ENCODE data around the gene NUDT2. TPM values are rescaled to one million over a fixed set of nuclear protein-coding genes. Genes with fewer than 3 reads are reported as not detected.
"Not testable (repeated sequence)": the region's sequence is repeated elsewhere in the genome, so short reads cannot be mapped to it uniquely, and the experiment has no call there.

Gene NUDT2
- polyA plus RNA-seq, 4 donors: 24.9 to 47.3 (median 31.5) TPM

GRCh38 chr9:34352122-34352652 is 22.8 kb downstream of the NUDT2 start:
- peak; percentile 83 to 87 for DNase-seq
- WGBS, 3 donors: 17 to 73% (median 35%) methylated on average over 7 of the region's 7 CpGs
- H3K9me3 ChIP-seq (ENCODE audit: control insufficient read depth in 2 of 2, insufficient read depth in 1 of 2, low read depth in 1 of 2, low read length in 1 of 2); H3K4me3 ChIP-seq (ENCODE audit: low read depth in 1 of 3, low read length in 3 of 3); FAIRE-seq; H3K27me3 ChIP-seq (ENCODE audit: control insufficient read depth in 3 of 3, insufficient read depth in 3 of 3, low read length in 3 of 3); H3K4me1 ChIP-seq (ENCODE audit: control insufficient read depth in 3 of 3, insufficient read depth in 2 of 3, low read depth in 1 of 3, low read length in 2 of 3); H3K36me3 ChIP-seq (ENCODE audit: control insufficient read depth in 3 of 3, insufficient read depth in 2 of 3, low read depth in 1 of 3, low read length in 3 of 3): not testable (repeated sequence)
- H3K27ac ChIP-seq (ENCODE audit: low read depth in 1 of 3, low read length in 2 of 3): peak overlapping the region; percentile 20 to 81 (median 80)

GRCh38 chr9:34352957-34353356 is 23.6 kb downstream of the NUDT2 start:
- not testable (repeated sequence) for H3K4me3 ChIP-seq (ENCODE audit: low read depth in 1 of 3, low read length in 3 of 3); H3K27me3 ChIP-seq (ENCODE audit: control insufficient read depth in 3 of 3, insufficient read depth in 3 of 3, low read length in 3 of 3); H3K4me1 ChIP-seq (ENCODE audit: control insufficient read depth in 3 of 3, insufficient read depth in 2 of 3, low read depth in 1 of 3, low read length in 2 of 3); DNase-seq; H3K36me3 ChIP-seq (ENCODE audit: control insufficient read depth in 3 of 3, insufficient read depth in 2 of 3, low read depth in 1 of 3, low read length in 3 of 3); FAIRE-seq; H3K9me3 ChIP-seq (ENCODE audit: control insufficient read depth in 2 of 2, insufficient read depth in 1 of 2, low read depth in 1 of 2, low read length in 1 of 2)
- H3K27ac ChIP-seq (ENCODE audit: low read depth in 1 of 3, low read length in 2 of 3): peak overlapping the region in 1 of 3 donors; percentile 81
- 65 to 87% (median 75%) methylated on average over 1 of the region's 1 CpG for WGBS, 3 donors

- Histone ChIP-seq H3K27me3 (ENCODE audit: control insufficient read depth in 3 of 3, insufficient read depth in 3 of 3, low read length in 3 of 3) (no peaks in the 10 kb centered on the region), H3K9me3 (ENCODE audit: control insufficient read depth in 2 of 2, insufficient read depth in 1 of 2, low read depth in 1 of 2, low read length in 1 of 2) (peaks cover 0 to 4% of the 10 kb centered on the region in 2 donors), H3K4me1 (ENCODE audit: control insufficient read depth in 3 of 3, insufficient read depth in 2 of 3, low read depth in 1 of 3, low read length in 2 of 3) (peaks cover 0 to 25% (median 0%) of the 10 kb centered on the region in 3 donors), H3K4me3 (ENCODE audit: low read depth in 1 of 3, low read length in 3 of 3) (no peak overlapping the region), H3K27ac (ENCODE audit: low read depth in 1 of 3, low read length in 2 of 3) (peak overlapping the region in 1 of 3 donors; percentile 2), H3K36me3 (ENCODE audit: control insufficient read depth in 3 of 3, insufficient read depth in 2 of 3, low read depth in 1 of 3, low read length in 3 of 3) (peaks cover 0 to 15% (median 5%) of the 10 kb centered on the region in 3 donors)
- WGBS, 3 donors: 72 to 90% (median 74%) methylated on average over 4 of the region's 4 CpGs
- FAIRE-seq (no peak), DNase-seq (peak in 1 of 2 donors; percentile 57)
These were observed 33.3 kb downstream of the NUDT2 start for GRCh38 chr9:34362614-34363214.

GRCh38 chr9:34363619-34364351 is 34.4 kb downstream of the NUDT2 start:
- Histone ChIP-seq H3K36me3 (ENCODE audit: control insufficient read depth in 3 of 3, insufficient read depth in 2 of 3, low read depth in 1 of 3, low read length in 3 of 3) (peaks cover 0 to 20% (median 5%) of the 10 kb centered on the region in 3 donors), H3K27ac (ENCODE audit: low read depth in 1 of 3, low read length in 2 of 3) (peak overlapping the region in 1 of 3 donors; percentile 25), H3K27me3 (ENCODE audit: control insufficient read depth in 3 of 3, insufficient read depth in 3 of 3, low read length in 3 of 3) (no peaks in the 10 kb centered on the region), H3K4me3 (ENCODE audit: low read depth in 1 of 3, low read length in 3 of 3) (no peak overlapping the region), H3K9me3 (ENCODE audit: control insufficient read depth in 2 of 2, insufficient read depth in 1 of 2, low read depth in 1 of 2, low read length in 1 of 2) (peaks cover 0 to 9% of the 10 kb centered on the region in 2 donors), H3K4me1 (ENCODE audit: control insufficient read depth in 3 of 3, insufficient read depth in 2 of 3, low read depth in 1 of 3, low read length in 2 of 3) (peaks cover 0 to 25% (median 0%) of the 10 kb centered on the region in 3 donors)
- FAIRE-seq (no peak), DNase-seq (no peak)
- 60 to 85% (median 73%) methylated on average over 13 of the region's 13 CpGs for WGBS, 3 donors

- WGBS, 3 donors: 51 to 73% (median 65%) methylated on average over 2 of the region's 2 CpGs
- H3K4me3 ChIP-seq (ENCODE audit: low read depth in 1 of 3, low read length in 3 of 3): no peak overlapping the region
- H3K4me1 ChIP-seq (ENCODE audit: control insufficient read depth in 3 of 3, insufficient read depth in 2 of 3, low read depth in 1 of 3, low read length in 2 of 3): peaks cover 0 to 35% (median 2%) of the 10 kb centered on the region in 3 donors
- peaks cover 0 to 35% (median 13%) of the 10 kb centered on the region in 3 donors for H3K36me3 ChIP-seq (ENCODE audit: control insufficient read depth in 3 of 3, insufficient read depth in 2 of 3, low read depth in 1 of 3, low read length in 3 of 3)
- DNase-seq (no peak), FAIRE-seq (no peak)
- H3K27me3 ChIP-seq (ENCODE audit: control insufficient read depth in 3 of 3, insufficient read depth in 3 of 3, low read length in 3 of 3): peaks cover 0 to 2% (median 0%) of the 10 kb centered on the region in 3 donors
- H3K27ac ChIP-seq (ENCODE audit: low read depth in 1 of 3, low read length in 2 of 3): no peak overlapping the region
- peaks cover 0 to 14% of the 10 kb centered on the region in 2 donors for H3K9me3 ChIP-seq (ENCODE audit: control insufficient read depth in 2 of 2, insufficient read depth in 1 of 2, low read depth in 1 of 2, low read length in 1 of 2)
These were observed 35.9 kb downstream of the NUDT2 start for GRCh38 chr9:34365282-34365681.

- Histone ChIP-seq H3K36me3 (ENCODE audit: control insufficient read depth in 3 of 3, insufficient read depth in 2 of 3, low read depth in 1 of 3, low read length in 3 of 3) (peaks cover 3 to 46% (median 18%) of the 10 kb centered on the region in 3 donors), H3K9me3 (ENCODE audit: control insufficient read depth in 2 of 2, insufficient read depth in 1 of 2, low read depth in 1 of 2, low read length in 1 of 2) (peaks cover 0 to 19% of the 10 kb centered on the region in 2 donors), H3K4me1 (ENCODE audit: control insufficient read depth in 3 of 3, insufficient read depth in 2 of 3, low read depth in 1 of 3, low read length in 2 of 3) (peaks cover 0 to 40% (median 2%) of the 10 kb centered on the region in 3 donors), H3K27me3 (ENCODE audit: control insufficient read depth in 3 of 3, insufficient read depth in 3 of 3, low read length in 3 of 3) (peaks cover 0 to 9% (median 0%) of the 10 kb centered on the region in 3 donors), H3K27ac (ENCODE audit: low read depth in 1 of 3, low read length in 2 of 3) (no peak overlapping the region), H3K4me3 (ENCODE audit: low read depth in 1 of 3, low read length in 3 of 3) (no peak overlapping the region)
- FAIRE-seq: no peak
- DNase-seq: no peak
- 87 to 91% (median 89%) methylated on average over 2 of the region's 2 CpGs for WGBS, 3 donors
These were observed 37.0 kb downstream of the NUDT2 start for GRCh38 chr9:34366365-34366764.

GRCh38 chr9:34367751-34368410 is 38.5 kb downstream of the NUDT2 start:
- not testable (repeated sequence) for DNase-seq; H3K4me3 ChIP-seq (ENCODE audit: low read depth in 1 of 3, low read length in 3 of 3); FAIRE-seq; H3K27ac ChIP-seq (ENCODE audit: low read depth in 1 of 3, low read length in 2 of 3)
- Histone ChIP-seq H3K9me3 (ENCODE audit: control insufficient read depth in 2 of 2, insufficient read depth in 1 of 2, low read depth in 1 of 2, low read length in 1 of 2) (peaks cover 0 to 32% of the 10 kb centered on the region in 2 donors), H3K4me1 (ENCODE audit: control insufficient read depth in 3 of 3, insufficient read depth in 2 of 3, low read depth in 1 of 3, low read length in 2 of 3) (peaks cover 0 to 34% (median 2%) of the 10 kb centered on the region in 3 donors), H3K36me3 (ENCODE audit: control insufficient read depth in 3 of 3, insufficient read depth in 2 of 3, low read depth in 1 of 3, low read length in 3 of 3) (peaks cover 3 to 61% (median 25%) of the 10 kb centered on the region in 3 donors), H3K27me3 (ENCODE audit: control insufficient read depth in 3 of 3, insufficient read depth in 3 of 3, low read length in 3 of 3) (peaks cover 0 to 18% (median 0%) of the 10 kb centered on the region in 3 donors)
- WGBS, 3 donors: 92 to 98% (median 92%) methylated on average over 3 of the region's 3 CpGs

GRCh38 chr9:34368796-34369195 is 39.4 kb downstream of the NUDT2 start:
- Histone ChIP-seq H3K27me3 (ENCODE audit: control insufficient read depth in 3 of 3, insufficient read depth in 3 of 3, low read length in 3 of 3) (peaks cover 0 to 18% (median 0%) of the 10 kb centered on the region in 3 donors), H3K36me3 (ENCODE audit: control insufficient read depth in 3 of 3, insufficient read depth in 2 of 3, low read depth in 1 of 3, low read length in 3 of 3) (peaks cover 3 to 70% (median 25%) of the 10 kb centered on the region in 3 donors), H3K4me1 (ENCODE audit: control insufficient read depth in 3 of 3, insufficient read depth in 2 of 3, low read depth in 1 of 3, low read length in 2 of 3) (peaks cover 0 to 24% (median 2%) of the 10 kb centered on the region in 3 donors), H3K9me3 (ENCODE audit: control insufficient read depth in 2 of 2, insufficient read depth in 1 of 2, low read depth in 1 of 2, low read length in 1 of 2) (peaks cover 0 to 32% of the 10 kb centered on the region in 2 donors)
- not testable (repeated sequence) for H3K4me3 ChIP-seq (ENCODE audit: low read depth in 1 of 3, low read length in 3 of 3); FAIRE-seq; H3K27ac ChIP-seq (ENCODE audit: low read depth in 1 of 3, low read length in 2 of 3); DNase-seq
- WGBS, 3 donors: 95 to 96% (median 95%) methylated on average over 5 of the region's 5 CpGs
